NT2/D1 (cell line): Measurements from ENCODE around the gene INTS2.

Source experiments
- SUZ12 ChIP-seq: IDR thresholded peaks from 2 replicates; pipeline ENCODE4 v1.6.1; 2011; ENCODE audit not compliant: insufficient read length, insufficient read depth; ENCODE audit errors: extremely low read depth
- YY1 ChIP-seq: IDR thresholded peaks from 2 replicates; pipeline ENCODE4 v1.6.1; 2011; ENCODE audit not compliant: insufficient read length, insufficient read depth
- ZNF274 ChIP-seq: IDR thresholded peaks from 2 replicates; pipeline ENCODE4 v1.6.1; 2011; ENCODE audit warnings: mild to moderate bottlenecking, low read depth, low read length

DNA sequence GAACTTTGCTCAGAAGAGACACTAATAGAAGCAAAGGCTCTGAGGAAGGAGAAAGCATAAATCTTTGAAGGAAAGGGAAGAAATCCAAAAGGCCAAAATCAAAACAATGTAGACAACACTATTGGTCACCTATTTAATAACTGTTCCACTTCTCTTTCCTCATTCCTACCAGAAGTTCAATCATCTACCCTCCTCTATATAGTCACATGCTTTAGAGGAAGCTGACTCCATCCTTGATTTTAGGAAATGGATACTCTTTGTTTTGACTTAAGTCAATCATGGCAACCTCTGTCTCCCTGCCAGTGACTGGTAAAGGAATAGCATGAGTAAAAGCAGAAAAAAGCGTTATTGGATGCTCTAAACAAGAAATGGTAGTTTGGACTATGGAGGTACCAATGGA is 71.7 kb downstream of the INTS2 start:
- TF ChIP-seq YY1 (no peak), ZNF274 (no peak), SUZ12 (no peak)
